Mesendoderm (in vitro differentiated cells): ENCODE measurements around the gene IFT80.

Experiments used
- DNase-seq: peaks from one replicate; pipeline ENCODE4 v3.0.0; 2013
- H2AK5ac ChIP-seq: 2 replicates; pipeline ENCODE4 v1.6.1; 2013; ENCODE audit warnings: low read length, inconsistent platforms
- H2BK120ac ChIP-seq: 2 replicates; pipeline ENCODE4 v1.6.1; 2013; ENCODE audit warnings: low read depth, mild to moderate bottlenecking, low read length, moderate library complexity, mixed read lengths
- H2BK15ac ChIP-seq: replicated peaks from 2 replicates; pipeline ENCODE4 v1.6.1; 2013; ENCODE audit warnings: low read depth, mild to moderate bottlenecking, moderate library complexity
- H2BK5ac ChIP-seq: 2 replicates; pipeline ENCODE4 v1.6.1; 2013; ENCODE audit warnings: low read length, inconsistent platforms
- H3K18ac ChIP-seq: 2 replicates; pipeline ENCODE4 v1.6.1; 2013; ENCODE audit warnings: mild to moderate bottlenecking, low read length, mixed read lengths
- H3K23ac ChIP-seq: one replicate; pipeline ENCODE4 v1.6.1; 2013; ENCODE audit warnings: low read length
- H3K27ac ChIP-seq: 2 replicates; pipeline ENCODE4 v1.5.1; 2013; ENCODE audit warnings: low read depth, mild to moderate bottlenecking, inconsistent platforms, low read length, moderate library complexity
- H3K27me3 ChIP-seq: 2 replicates; pipeline ENCODE4 v1.6.1; 2013; ENCODE audit warnings: low read length, control low read depth, mild to moderate bottlenecking, inconsistent platforms; ENCODE audit not compliant: insufficient read depth, poor library complexity
- H3K36me3 ChIP-seq: 2 replicates; pipeline ENCODE4 v1.6.1; 2013; ENCODE audit warnings: low read length, inconsistent platforms; ENCODE audit not compliant: control insufficient read depth, insufficient read depth
- H3K4ac ChIP-seq: one replicate; pipeline ENCODE4 v1.6.1; 2013; ENCODE audit warnings: low read depth, mild to moderate bottlenecking, low read length, moderate library complexity
- H3K4me1 ChIP-seq: 2 replicates; pipeline ENCODE4 v1.6.1; 2013; ENCODE audit warnings: low read depth, low read length, inconsistent platforms; ENCODE audit not compliant: control insufficient read depth
- H3K4me2 ChIP-seq: 2 replicates; pipeline ENCODE4 v1.6.1; 2013; ENCODE audit warnings: low read length
- H3K4me3 ChIP-seq: 2 replicates; pipeline ENCODE4 v1.5.1; 2013; ENCODE audit warnings: mild to moderate bottlenecking, low read length
- H3K56ac ChIP-seq: one replicate; pipeline ENCODE4 v1.6.1; 2013; ENCODE audit warnings: low read length
- H3K79me1 ChIP-seq: 2 replicates; pipeline ENCODE4 v1.6.1; 2013; ENCODE audit warnings: low read length, inconsistent platforms
- H3K79me2 ChIP-seq: 2 replicates; pipeline ENCODE4 v1.6.1; 2013; ENCODE audit warnings: mild to moderate bottlenecking, low read length; ENCODE audit not compliant: control insufficient read depth, insufficient read depth
- H3K9ac ChIP-seq: 2 replicates; pipeline ENCODE4 v1.6.1; 2013; ENCODE audit warnings: low read length, inconsistent platforms
- H4K5ac ChIP-seq: one replicate; pipeline ENCODE4 v1.6.1; 2013; ENCODE audit warnings: low read length
- H4K8ac ChIP-seq: one replicate; pipeline ENCODE4 v1.6.1; 2013; ENCODE audit warnings: low read depth, mild to moderate bottlenecking, control low read depth, low read length, moderate library complexity
- WGBS: extraction: QIAGEN DNeasy Blood & Tissue Kit; methylation state at CpG from one replicate; pipeline ENCODE4 v1.1.7; 2013; ENCODE audit warnings: low lambda C conversion rate, missing lambda C conversion rate; ENCODE audit not compliant: insufficient coverage; ENCODE audit errors: extremely low coverage; 5-methylcytosine and 5-hydroxymethylcytosine counted together

IFT80 gene

DNA sequence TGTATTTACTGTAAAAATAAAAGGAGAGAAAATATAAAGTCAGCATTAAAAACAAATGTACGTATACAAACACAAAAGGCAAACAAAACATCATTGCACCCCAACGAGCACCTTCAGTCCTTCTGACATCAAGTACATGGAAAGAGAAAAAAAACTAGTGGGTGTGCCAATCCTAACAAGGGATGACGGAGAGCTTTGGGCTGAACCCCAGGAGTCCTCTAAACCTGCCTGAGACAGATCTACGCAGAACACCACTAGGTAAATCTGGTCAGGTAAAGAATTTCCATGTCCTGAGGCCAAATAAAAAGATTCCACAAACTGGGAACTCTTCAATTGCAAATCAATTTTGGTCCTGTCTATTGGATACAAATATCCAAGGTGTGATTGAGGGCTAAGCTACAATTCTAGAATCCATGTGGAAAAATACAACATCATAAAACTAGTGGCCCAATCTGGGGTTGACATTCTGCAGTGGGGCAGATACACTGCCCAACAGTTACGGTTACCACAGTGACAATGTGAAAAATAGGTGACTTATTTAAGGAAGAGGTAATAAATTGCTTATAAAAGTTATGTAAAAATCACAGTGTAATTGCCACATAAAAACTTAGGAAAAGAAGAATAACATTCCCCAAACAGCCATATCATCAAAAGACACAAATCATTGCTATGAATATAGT is 14.2 kb downstream of the IFT80 start:
- no peak overlapping the region for H3K9ac ChIP-seq
- H3K27ac ChIP-seq, result no peak overlapping the region
- no peak overlapping the region for H2BK15ac ChIP-seq
- H2BK120ac ChIP-seq, result no peak overlapping the region
- DNase-seq, result peak; percentile 29
- H3K18ac ChIP-seq, result no peak overlapping the region
- H4K8ac ChIP-seq, result no peak overlapping the region
- H3K4me2 ChIP-seq, result no peak overlapping the region
- H3K56ac ChIP-seq, result no peak overlapping the region
- H4K5ac ChIP-seq, result no peak overlapping the region
- H2BK5ac ChIP-seq, result no peak overlapping the region
- H3K4me3 ChIP-seq, result no peak overlapping the region
- H3K79me2 ChIP-seq, result no peaks in the 10 kb centered on the region
- no peak overlapping the region for H3K4ac ChIP-seq
- no peaks in the 10 kb centered on the region for H3K27me3 ChIP-seq
- H3K79me1 ChIP-seq, result no peaks in the 10 kb centered on the region
- no peak overlapping the region for H2AK5ac ChIP-seq
- WGBS, result no CpG with 5 or more reads among the region's 5 CpGs
- peaks cover 2% of the 10 kb centered on the region for H3K4me1 ChIP-seq
- no peak overlapping the region for H3K23ac ChIP-seq
- no peaks in the 10 kb centered on the region for H3K36me3 ChIP-seq

DNA sequence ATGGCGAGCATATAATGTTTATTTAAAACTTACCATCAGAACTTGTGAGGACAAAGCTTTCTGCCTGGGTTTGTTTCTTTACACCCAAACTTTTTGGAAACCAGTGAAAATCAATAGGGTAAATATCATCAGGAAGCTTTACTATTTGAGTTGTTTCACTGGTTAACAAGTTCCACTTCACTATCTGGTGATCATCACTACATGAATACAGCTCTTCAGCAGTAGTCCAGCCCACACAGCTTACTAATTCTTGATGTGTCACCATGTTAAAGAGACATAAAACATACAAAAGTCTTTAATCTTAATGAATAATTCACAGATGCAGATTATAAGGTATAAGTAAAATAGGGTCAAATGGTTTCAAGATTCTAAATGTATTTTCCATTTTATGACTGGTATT is 17.6 kb downstream of the IFT80 start:
- Histone ChIP-seq H3K4me1 (peaks cover 2% of the 10 kb centered on the region), H3K4ac (no peak overlapping the region), H3K18ac (no peak overlapping the region), H3K56ac (no peak overlapping the region), H4K5ac (no peak overlapping the region), H3K23ac (no peak overlapping the region), H3K79me2 (no peaks in the 10 kb centered on the region), H3K9ac (no peak overlapping the region), H2BK15ac (no peak overlapping the region), H3K27me3 (no peaks in the 10 kb centered on the region), H4K8ac (no peak overlapping the region), H2BK120ac (no peak overlapping the region), H2BK5ac (no peak overlapping the region), H3K79me1 (no peaks in the 10 kb centered on the region), H3K4me2 (no peak overlapping the region), H2AK5ac (no peak overlapping the region), H3K27ac (no peak overlapping the region), H3K36me3 (no peaks in the 10 kb centered on the region), H3K4me3 (no peak overlapping the region)
- no CpG with 5 or more reads among the region's 1 CpG for WGBS
- no peak for DNase-seq

DNA sequence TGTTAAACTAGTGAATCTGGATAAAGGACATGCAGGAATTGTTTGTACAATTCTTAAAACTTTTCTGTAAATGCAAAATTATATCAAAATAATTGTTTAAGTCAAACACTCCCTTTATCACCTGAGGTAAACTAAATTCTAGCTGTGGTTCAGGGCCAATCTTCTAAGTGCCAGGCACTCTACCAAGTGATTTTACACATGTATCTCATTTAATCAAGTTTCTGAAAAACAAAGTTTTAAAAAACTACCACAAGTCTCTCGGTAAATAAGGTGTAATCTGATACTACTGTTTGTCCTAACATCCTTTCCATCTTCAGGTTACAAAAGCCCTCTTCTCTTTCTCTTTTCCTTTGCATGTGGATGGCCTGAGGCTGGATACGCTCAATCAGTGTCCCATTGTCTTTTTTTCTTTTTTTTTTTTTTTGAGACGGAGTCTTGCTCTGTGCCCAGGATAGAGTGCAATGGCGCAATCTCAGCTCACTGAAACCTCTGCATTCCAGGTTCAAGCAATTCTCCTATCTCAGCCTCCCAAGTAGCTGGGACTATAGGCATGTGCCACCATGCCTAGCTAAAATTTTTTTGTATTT is 19.3 kb downstream of the IFT80 start:
- no peak overlapping the region for H2AK5ac ChIP-seq
- no peak overlapping the region for H2BK120ac ChIP-seq
- no peak overlapping the region for H2BK5ac ChIP-seq
- no peaks in the 10 kb centered on the region for H3K79me2 ChIP-seq
- no peak overlapping the region for H3K9ac ChIP-seq
- no peak overlapping the region for H3K4me2 ChIP-seq
- H4K5ac ChIP-seq, result no peak overlapping the region
- no peaks in the 10 kb centered on the region for H3K27me3 ChIP-seq
- no peak overlapping the region for H3K23ac ChIP-seq
- no peak overlapping the region for H3K4ac ChIP-seq
- H3K56ac ChIP-seq, result no peak overlapping the region
- H3K79me1 ChIP-seq, result no peaks in the 10 kb centered on the region
- H3K18ac ChIP-seq, result no peak overlapping the region
- H3K4me1 ChIP-seq, result no peaks in the 10 kb centered on the region
- no peaks in the 10 kb centered on the region for H3K36me3 ChIP-seq
- WGBS, result no CpG with 5 or more reads among the region's 4 CpGs
- H4K8ac ChIP-seq, result no peak overlapping the region
- peak; percentile 54 for DNase-seq
- H2BK15ac ChIP-seq, result no peak overlapping the region
- no peak overlapping the region for H3K27ac ChIP-seq
- H3K4me3 ChIP-seq, result no peak overlapping the region

DNA sequence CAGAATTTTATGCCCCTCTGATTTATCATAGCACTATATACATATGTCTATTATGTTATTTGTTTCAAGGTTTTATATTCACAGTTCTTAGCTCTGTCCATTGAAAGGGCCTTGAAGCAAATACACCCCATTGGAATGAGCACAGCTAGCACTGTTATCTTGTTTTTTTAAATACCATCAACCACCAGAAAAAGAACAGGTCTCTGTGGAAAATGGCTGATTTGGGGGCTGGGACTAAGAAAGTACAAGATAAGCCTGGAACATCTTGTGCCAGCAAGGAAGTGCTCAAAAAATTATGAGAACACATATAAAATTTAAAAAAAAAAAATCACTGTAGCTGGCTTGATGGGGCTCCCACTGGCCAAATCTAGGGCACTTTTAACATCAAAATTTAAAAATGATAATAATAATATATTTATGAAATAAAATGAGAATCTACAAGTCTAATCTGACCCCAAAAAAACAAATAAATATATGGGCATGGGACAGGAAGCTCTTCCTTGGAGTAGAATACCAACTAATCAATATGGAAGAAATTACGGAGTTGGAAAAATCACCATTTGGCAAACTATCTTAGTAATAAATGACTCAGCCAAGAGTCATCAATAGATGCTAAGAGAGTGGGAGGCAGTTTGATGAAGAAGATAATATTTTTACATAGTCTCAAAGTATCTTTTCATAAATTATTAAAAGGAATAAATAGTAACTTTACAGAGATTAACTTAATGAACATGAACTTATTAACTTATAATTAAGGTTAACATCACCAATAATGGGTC is 20.5 kb downstream of the IFT80 start:
- no peak for DNase-seq
- Histone ChIP-seq H3K79me2 (no peaks in the 10 kb centered on the region), H3K36me3 (no peaks in the 10 kb centered on the region), H3K4ac (no peak overlapping the region), H4K8ac (no peak overlapping the region), H3K23ac (no peak overlapping the region), H3K56ac (no peak overlapping the region), H2BK120ac (no peak overlapping the region), H3K18ac (no peak overlapping the region), H3K27ac (no peak overlapping the region), H3K27me3 (no peaks in the 10 kb centered on the region), H2BK5ac (no peak overlapping the region), H4K5ac (no peak overlapping the region), H3K4me3 (no peak overlapping the region), H2BK15ac (no peak overlapping the region), H3K4me1 (no peaks in the 10 kb centered on the region), H2AK5ac (no peak overlapping the region), H3K4me2 (no peak overlapping the region), H3K79me1 (no peaks in the 10 kb centered on the region), H3K9ac (no peak overlapping the region)
- WGBS, result no CpG with 5 or more reads among the region's 1 CpG

DNA sequence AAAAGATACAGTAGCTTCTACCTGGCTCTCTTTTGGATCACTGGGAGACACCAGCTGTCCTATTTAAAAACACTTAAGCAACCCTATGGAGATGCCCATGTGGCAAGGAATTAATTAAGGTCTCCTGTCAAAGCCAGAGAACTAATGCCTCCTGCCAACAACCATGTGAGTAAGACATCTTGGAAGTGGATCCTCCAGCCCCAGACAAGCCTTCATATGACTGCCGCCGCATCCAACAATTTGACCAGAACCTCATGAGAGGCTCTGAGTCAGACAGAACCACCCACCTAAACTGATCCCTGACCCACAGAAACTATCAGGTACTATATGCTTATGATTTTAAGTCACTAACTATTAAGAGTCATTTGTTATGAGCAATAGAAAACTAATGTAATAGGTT is 22.3 kb downstream of the IFT80 start:
- Histone ChIP-seq H4K5ac (no peak overlapping the region), H3K27me3 (no peaks in the 10 kb centered on the region), H3K4ac (no peak overlapping the region), H2AK5ac (no peak overlapping the region), H3K4me2 (no peak overlapping the region), H3K56ac (no peak overlapping the region), H4K8ac (no peak overlapping the region), H3K27ac (no peak overlapping the region), H3K79me2 (no peaks in the 10 kb centered on the region), H2BK15ac (no peak overlapping the region), H3K4me1 (no peaks in the 10 kb centered on the region), H2BK120ac (no peak overlapping the region), H3K36me3 (no peaks in the 10 kb centered on the region), H3K79me1 (no peaks in the 10 kb centered on the region), H3K9ac (no peak overlapping the region), H3K18ac (no peak overlapping the region), H3K23ac (no peak overlapping the region), H2BK5ac (no peak overlapping the region), H3K4me3 (no peak overlapping the region)
- DNase-seq, result no peak
- WGBS, result no CpG with 5 or more reads among the region's 2 CpGs
